HEK293T (cell line): Measurements from ENCODE around the gene KIF5B.

Experiments
- BHLHE40 ChIP-seq: fragments of 450-650 bp; IDR thresholded peaks from 2 replicates; pipeline ENCODE4 v1.6.1; 2016; ENCODE audit warnings: mild to moderate bottlenecking, moderate library complexity, borderline replicate concordance
- SUZ12 ChIP-seq: fragments of 450-650 bp; IDR thresholded peaks from 2 replicates; pipeline ENCODE4 v1.6.1; 2016; ENCODE audit warnings: mild to moderate bottlenecking

DNA sequence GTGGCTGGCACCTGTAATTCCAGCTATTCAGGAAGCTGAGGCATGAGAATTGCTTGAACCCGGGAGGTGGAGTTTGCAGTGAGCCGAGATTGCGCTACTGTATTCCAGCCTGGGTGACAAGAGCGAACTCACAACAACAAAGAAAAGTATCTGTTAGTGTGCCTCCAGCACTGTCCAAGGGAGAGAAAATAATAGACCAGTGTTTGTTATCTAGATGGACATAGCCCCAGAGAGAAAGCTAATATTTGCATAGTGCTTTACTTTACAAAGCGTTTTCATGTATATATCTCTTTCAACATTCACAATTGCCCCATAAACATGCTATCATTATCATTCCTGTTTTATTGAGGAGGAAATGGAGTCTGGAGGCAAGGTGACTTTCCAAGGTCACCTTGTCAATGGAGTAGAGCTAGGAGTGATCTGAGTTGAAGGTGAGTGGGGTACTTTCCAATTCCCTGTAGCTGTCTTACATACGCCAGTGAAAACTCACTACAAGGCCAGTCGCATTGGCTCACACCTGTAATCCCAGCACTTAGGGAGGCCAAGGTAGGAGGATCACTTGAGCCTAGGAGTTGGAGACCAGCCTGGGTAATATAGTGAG, 49.7 kb upstream of the KIF5B start:
- TF ChIP-seq SUZ12 (no peak), BHLHE40 (no peak)
